ENCODE data around the gene NECTIN3. TPM values are rescaled to one million over a fixed set of nuclear protein-coding genes. Genes with fewer than 3 reads are reported as not detected.
A peak's percentile ranks its signal among the peaks of the same experiment; 100 is the strongest.

NECTIN3 gene
- total and polyA plus RNA-seq, 7 donors: 1.8 to 54.1 (median 20.0) TPM

DNA sequence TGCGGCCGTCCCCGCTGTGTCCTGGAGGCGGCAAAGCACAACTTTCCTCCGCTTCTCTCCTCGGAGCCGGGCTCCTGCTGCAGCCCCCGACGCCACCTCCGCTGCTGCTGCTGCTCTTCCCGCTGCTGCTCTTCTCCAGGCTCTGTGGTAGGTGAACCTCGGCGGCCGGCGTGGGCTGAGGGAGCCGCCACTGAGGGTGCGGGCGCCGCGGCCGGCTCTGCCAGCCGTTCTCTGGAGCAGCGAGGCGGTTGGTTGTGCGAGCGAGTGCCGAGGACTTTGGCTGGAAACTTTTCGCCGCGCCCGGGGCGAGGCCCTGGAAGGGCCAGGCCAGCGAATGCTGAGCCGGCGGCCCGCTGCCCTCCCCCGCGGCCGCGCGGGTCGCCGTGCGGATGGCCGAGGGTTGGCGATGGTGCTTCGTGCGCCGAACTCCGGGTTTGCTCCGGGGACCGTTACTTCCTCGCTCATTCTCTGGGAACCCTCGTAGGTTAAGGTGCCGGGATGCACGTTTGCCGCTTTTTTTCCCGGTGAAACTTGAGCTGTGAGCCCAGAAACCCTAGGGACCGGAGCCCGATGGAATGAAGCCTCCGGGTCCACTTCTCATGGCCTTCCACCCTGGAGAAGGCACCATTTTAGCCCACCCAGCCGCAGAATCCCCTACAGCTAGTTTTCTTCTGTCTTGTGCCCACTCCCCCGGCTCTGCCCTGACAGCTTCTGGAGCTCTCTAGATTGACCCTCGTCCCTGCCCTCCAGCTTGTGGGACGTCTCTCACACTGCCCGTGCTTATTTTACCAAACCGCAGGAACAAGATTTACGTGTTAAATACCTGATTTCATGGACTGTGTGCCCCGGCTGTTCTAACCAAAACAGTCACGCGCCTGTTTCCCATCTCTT is 660 bp downstream of the NECTIN3 start:
- WGBS, 2 donors: 0 to 1% methylated on average over 71 of the region's 71 CpGs
- peak; percentile 69 for DNase-seq

DNA sequence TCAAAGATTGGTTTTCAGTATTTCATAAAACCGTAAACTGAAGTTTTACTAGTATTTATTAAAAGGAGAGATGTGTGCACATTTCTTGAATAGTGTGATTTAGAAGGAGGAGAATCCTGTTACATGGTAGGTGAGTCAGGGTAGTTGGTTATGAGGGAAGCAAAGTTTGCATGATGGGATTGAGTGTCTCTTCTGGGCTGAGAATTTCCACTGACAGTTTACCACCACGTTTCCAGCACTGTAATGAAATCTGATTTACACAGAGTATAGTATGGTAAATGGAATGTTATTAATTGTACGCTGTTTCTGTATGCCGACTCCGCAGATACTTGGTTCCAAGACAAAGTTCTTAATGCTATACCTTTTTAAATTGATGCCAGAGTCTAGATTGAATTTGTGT is 1.6 kb downstream of the NECTIN3 start:
- no peaks in the 10 kb centered on the region for H3K9me3 ChIP-seq
- WGBS, 2 donors: 12 to 46% methylated on average over 5 of the region's 5 CpGs
- H3K4me1 ChIP-seq: peaks cover 0 to 50% (median 32%) of the 10 kb centered on the region in 4 donors
- peak overlapping the region; percentile 78 to 97 (median 90) for H3K4me3 ChIP-seq
- peak overlapping the region; percentile 93 to 97 (median 94) for H3K27ac ChIP-seq
- no peaks in the 10 kb centered on the region for H3K36me3 ChIP-seq
- DNase-seq: no peak
- H3K27me3 ChIP-seq: no peaks in the 10 kb centered on the region
- intact Hi-C loops (cut with DNase I): no loop called here
- TF ChIP-seq POLR2A (IDR thresholded peaks at IDR 0.05) (no peak), EP300 (IDR thresholded peaks at IDR 0.05) (no peak), POLR2AphosphoS5 (IDR thresholded peaks at IDR 0.05) (no peak)
- TF ChIP-seq, protein P1, sequence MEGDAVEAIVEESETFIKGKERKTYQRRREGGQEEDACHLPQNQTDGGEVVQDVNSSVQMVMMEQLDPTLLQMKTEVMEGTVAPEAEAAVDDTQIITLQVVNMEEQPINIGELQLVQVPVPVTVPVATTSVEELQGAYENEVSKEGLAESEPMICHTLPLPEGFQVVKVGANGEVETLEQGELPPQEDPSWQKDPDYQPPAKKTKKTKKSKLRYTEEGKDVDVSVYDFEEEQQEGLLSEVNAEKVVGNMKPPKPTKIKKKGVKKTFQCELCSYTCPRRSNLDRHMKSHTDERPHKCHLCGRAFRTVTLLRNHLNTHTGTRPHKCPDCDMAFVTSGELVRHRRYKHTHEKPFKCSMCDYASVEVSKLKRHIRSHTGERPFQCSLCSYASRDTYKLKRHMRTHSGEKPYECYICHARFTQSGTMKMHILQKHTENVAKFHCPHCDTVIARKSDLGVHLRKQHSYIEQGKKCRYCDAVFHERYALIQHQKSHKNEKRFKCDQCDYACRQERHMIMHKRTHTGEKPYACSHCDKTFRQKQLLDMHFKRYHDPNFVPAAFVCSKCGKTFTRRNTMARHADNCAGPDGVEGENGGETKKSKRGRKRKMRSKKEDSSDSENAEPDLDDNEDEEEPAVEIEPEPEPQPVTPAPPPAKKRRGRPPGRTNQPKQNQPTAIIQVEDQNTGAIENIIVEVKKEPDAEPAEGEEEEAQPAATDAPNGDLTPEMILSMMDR (IDR thresholded peaks at IDR 0.05): no peak

More for the DNA sequence above, 660 bp downstream of the NECTIN3 start:
- Histone ChIP-seq H3K4me3 (peak overlapping the region; percentile 78 to 97 (median 90)), H3K4me1 (peaks cover 0 to 41% (median 32%) of the 10 kb centered on the region in 4 donors), H3K27me3 (no peaks in the 10 kb centered on the region), H3K27ac (peak overlapping the region; percentile 93 to 97 (median 94)), H3K36me3 (no peaks in the 10 kb centered on the region), H3K9me3 (no peaks in the 10 kb centered on the region)
- peak in 1 of 4 donors; percentile 5 for TF ChIP-seq POLR2AphosphoS5 (IDR thresholded peaks at IDR 0.05)
- no peak for TF ChIP-seq EP300 (IDR thresholded peaks at IDR 0.05)
- TF ChIP-seq, protein P1 (IDR thresholded peaks at IDR 0.05): no peak
- no peak for TF ChIP-seq POLR2A (IDR thresholded peaks at IDR 0.05)
- intact Hi-C loops (cut with DNase I): no loop called here

DNA sequence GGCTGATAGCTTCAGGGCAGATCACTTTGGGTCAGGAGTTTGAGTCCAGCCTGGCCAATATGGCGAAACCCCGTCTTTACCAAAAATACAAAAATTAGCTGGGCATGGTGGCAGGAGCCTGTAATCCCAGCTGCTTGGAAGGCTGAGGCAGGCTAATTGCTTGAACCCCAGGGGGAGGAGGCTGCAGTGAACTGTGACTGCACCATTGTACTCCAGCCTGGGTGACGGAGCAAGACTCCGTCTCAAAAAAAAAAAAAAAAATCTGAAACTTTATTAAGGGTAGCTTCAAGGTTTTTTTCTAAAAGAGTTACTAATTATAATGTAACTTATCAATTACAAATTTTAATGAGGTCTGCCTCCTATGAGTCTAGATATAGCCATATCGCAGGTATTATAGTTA is 5.1 kb downstream of the NECTIN3 start:
- Histone ChIP-seq H3K4me3 (no peak overlapping the region), H3K9me3 (no peaks in the 10 kb centered on the region), H3K27ac (no peak overlapping the region), H3K36me3 (no peaks in the 10 kb centered on the region), H3K27me3 (no peaks in the 10 kb centered on the region), H3K4me1 (peaks cover 0 to 71% (median 40%) of the 10 kb centered on the region in 4 donors)
- TF ChIP-seq POLR2AphosphoS5 (IDR thresholded peaks at IDR 0.05): no peak
- TF ChIP-seq POLR2A (IDR thresholded peaks at IDR 0.05): no peak
- no peak for TF ChIP-seq EP300 (IDR thresholded peaks at IDR 0.05)
- TF ChIP-seq, protein P1 (IDR thresholded peaks at IDR 0.05): no peak
- DNase-seq: no peak
- intact Hi-C loops (cut with DNase I): no loop called here
- 95 to 96% methylated on average over 5 of the region's 5 CpGs for WGBS, 2 donors

DNA sequence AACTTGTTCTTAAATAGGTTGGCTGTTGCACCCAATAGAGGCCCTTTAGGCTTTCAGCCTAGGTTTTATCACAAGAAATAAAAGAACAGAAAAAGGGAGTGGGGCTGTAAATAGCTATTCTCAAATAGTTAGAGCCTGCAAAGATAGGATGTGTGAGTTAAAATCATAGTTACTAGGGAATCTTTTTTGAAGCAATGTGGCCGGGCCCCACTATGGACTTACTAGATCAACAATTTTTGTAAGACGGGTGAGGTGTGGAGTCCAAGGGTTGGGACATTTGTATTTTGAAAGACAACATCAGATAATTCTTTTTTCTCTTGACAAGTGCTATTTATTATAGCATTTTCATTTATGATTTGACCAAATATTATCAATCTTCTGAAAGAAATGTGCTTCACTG is 5.8 kb downstream of the NECTIN3 start:
- 45 to 80% methylated on average over 2 of the region's 2 CpGs for WGBS, 2 donors
- Histone ChIP-seq H3K36me3 (no peaks in the 10 kb centered on the region), H3K4me1 (peaks cover 0 to 75% (median 40%) of the 10 kb centered on the region in 4 donors), H3K27ac (no peak overlapping the region), H3K4me3 (no peak overlapping the region), H3K27me3 (no peaks in the 10 kb centered on the region), H3K9me3 (no peaks in the 10 kb centered on the region)
- TF ChIP-seq POLR2AphosphoS5 (IDR thresholded peaks at IDR 0.05) (no peak), POLR2A (IDR thresholded peaks at IDR 0.05) (no peak), EP300 (IDR thresholded peaks at IDR 0.05) (no peak)
- TF ChIP-seq, protein P1 (IDR thresholded peaks at IDR 0.05): no peak
- no peak for DNase-seq
- intact Hi-C loops (cut with DNase I): no loop called here

Measured in sigmoid colon (tissue), 7 donors.